GM12801 (cell line): Measurements from ENCODE around the gene ARFGEF3.

Experiments
- CTCF ChIP-seq: IDR thresholded peaks from one replicate; pipeline ENCODE4 v1.5.1; 2011; ENCODE audit warnings: control low read depth; ENCODE audit not compliant: insufficient read length; ENCODE audit errors: extremely low read depth

The ARFGEF3 gene

DNA sequence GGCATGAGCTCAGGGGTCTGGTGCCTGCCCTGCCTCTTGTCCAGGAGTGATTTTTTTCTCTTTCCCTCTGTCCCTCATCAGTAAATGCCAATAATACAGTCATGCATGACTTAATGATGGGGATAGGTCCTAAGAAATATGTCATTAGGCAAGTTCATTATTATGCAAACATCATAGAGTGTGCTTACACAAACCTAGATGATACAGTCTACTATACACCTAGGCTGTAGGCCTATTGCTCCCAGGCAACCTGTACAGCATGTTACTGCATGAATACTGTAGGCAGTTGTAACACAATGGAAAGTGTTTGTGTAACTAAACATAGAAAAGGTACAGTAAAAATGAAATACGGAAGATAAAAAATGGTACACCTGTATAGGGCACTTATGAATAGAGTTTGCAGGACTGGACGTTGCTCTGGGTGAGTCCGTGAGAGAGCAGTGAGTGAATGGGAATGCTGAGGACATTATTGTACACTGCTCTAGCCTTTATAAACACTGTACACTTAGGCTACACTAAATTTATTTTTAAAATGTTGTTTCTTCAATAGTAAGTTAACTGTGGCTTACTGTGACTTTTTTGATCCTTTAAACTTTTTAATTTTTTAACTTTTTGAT lies 34.5 kb downstream of the ARFGEF3 start:
- TF ChIP-seq CTCF: no peak

GRCh38 chr6:138197570-138197969 lies 35.8 kb downstream of the ARFGEF3 start:
- TF ChIP-seq CTCF: no peak

- no peak for TF ChIP-seq CTCF
Observed at GRCh38 chr6:138198430-138199091, 36.8 kb downstream of the ARFGEF3 start.

- TF ChIP-seq CTCF: no peak
Observed at GRCh38 chr6:138201836-138202235, 40.1 kb downstream of the ARFGEF3 start.

- no peak for TF ChIP-seq CTCF
Observed at GRCh38 chr6:138203315-138203714, 41.6 kb downstream of the ARFGEF3 start.

GRCh38 chr6:138204303-138204702 lies 42.6 kb downstream of the ARFGEF3 start:
- no peak for TF ChIP-seq CTCF

GRCh38 chr6:138204792-138205384 lies 43.1 kb downstream of the ARFGEF3 start:
- no peak for TF ChIP-seq CTCF
